ENCODE measurements around the gene GPX2. TPM values are rescaled to one million over a fixed set of nuclear protein-coding genes. Genes with fewer than 3 reads are reported as not detected.

GPX2 gene
- total RNA-seq, 2 donors from 2014 or later = 18.9 to 55.0 TPM

- Histone ChIP-seq H3K4me1 (replicated peaks) (no peaks in the 10 kb centered on the region), H3K9me3 (no peaks in the 10 kb centered on the region), H3K4me3 (no peak overlapping the region), H3K27me3 (replicated peaks; ENCODE audit: insufficient read depth) (no peaks in the 10 kb centered on the region), H3K36me3 (peaks cover 0 to 5% of the 10 kb centered on the region in 2 donors), H3K27ac (no peak overlapping the region)
- WGBS = 83% methylated on average over 2 of the region's 2 CpGs
- no peak for DNase-seq (ENCODE audit: low spot score)
- intact Hi-C loops (cut with DNase I) = no loop called here
- TF ChIP-seq POLR2AphosphoS5 (IDR thresholded peaks at IDR 0.05) (no peak), CTCF (IDR thresholded peaks at IDR 0.05) (no peak), POLR2A (IDR thresholded peaks at IDR 0.05) (no peak)
Measured at GRCh38 chr14:64931123-64931522, 11.4 kb downstream of the GPX2 start.

- no peak for DNase-seq (ENCODE audit: low spot score)
- TF ChIP-seq POLR2AphosphoS5 (IDR thresholded peaks at IDR 0.05) (no peak), POLR2A (IDR thresholded peaks at IDR 0.05) (no peak), CTCF (IDR thresholded peaks at IDR 0.05) (no peak)
- Histone ChIP-seq H3K9me3 (no peaks in the 10 kb centered on the region), H3K27ac (no peak overlapping the region), H3K4me3 (no peak overlapping the region), H3K27me3 (replicated peaks; ENCODE audit: insufficient read depth) (no peaks in the 10 kb centered on the region), H3K4me1 (replicated peaks) (no peaks in the 10 kb centered on the region), H3K36me3 (peaks cover 0 to 5% of the 10 kb centered on the region in 2 donors)
- intact Hi-C loops (cut with DNase I) = no loop called here
- 66% methylated on average over 3 of the region's 3 CpGs for whole genome bisulfite sequencing
Measured at GRCh38 chr14:64930085-64930843, 12.3 kb downstream of the GPX2 start.

GRCh38 chr14:64929014-64929359 is 13.6 kb downstream of the GPX2 start:
- no peak overlapping the region for H3K27ac ChIP-seq
- DNase-seq (ENCODE audit: low spot score) = no peak
- intact Hi-C loops (cut with DNase I) = no loop called here
- no peaks in the 10 kb centered on the region for H3K9me3 ChIP-seq
- no peak overlapping the region for H3K4me3 ChIP-seq
- 98% methylated on average over 3 of the region's 3 CpGs for WGBS
- peaks cover 0 to 5% of the 10 kb centered on the region in 2 donors for H3K36me3 ChIP-seq
- H3K27me3 ChIP-seq (replicated peaks; ENCODE audit: insufficient read depth) = no peaks in the 10 kb centered on the region
- no peak for TF ChIP-seq CTCF (IDR thresholded peaks at IDR 0.05)
- no peak for TF ChIP-seq POLR2AphosphoS5 (IDR thresholded peaks at IDR 0.05)
- TF ChIP-seq POLR2A (IDR thresholded peaks at IDR 0.05) = no peak
- H3K4me1 ChIP-seq (replicated peaks) = no peaks in the 10 kb centered on the region

GRCh38 chr14:64928239-64929013 is 14.1 kb downstream of the GPX2 start:
- no peak overlapping the region for H3K27ac ChIP-seq
- H3K4me3 ChIP-seq = no peak overlapping the region
- intact Hi-C loops (cut with DNase I) = no loop called here
- no peak for DNase-seq (ENCODE audit: low spot score)
- H3K9me3 ChIP-seq = no peaks in the 10 kb centered on the region
- no peaks in the 10 kb centered on the region for H3K27me3 ChIP-seq (replicated peaks; ENCODE audit: insufficient read depth)
- TF ChIP-seq CTCF (IDR thresholded peaks at IDR 0.05) = no peak
- TF ChIP-seq POLR2A (IDR thresholded peaks at IDR 0.05) = no peak
- TF ChIP-seq POLR2AphosphoS5 (IDR thresholded peaks at IDR 0.05) = no peak
- no peaks in the 10 kb centered on the region for H3K4me1 ChIP-seq (replicated peaks)
- WGBS = 81% methylated on average over 7 of the region's 7 CpGs
- peaks cover 0 to 5% of the 10 kb centered on the region in 2 donors for H3K36me3 ChIP-seq
